HepG2 (cell line): ENCODE data around the gene EGFL8. TPM values are rescaled to one million over a fixed set of nuclear protein-coding genes. Genes with fewer than 3 reads are reported as not detected.

Experiments used
- ARID2 ChIP-seq: sonication (generic); formaldehyde crosslinking; IDR thresholded peaks from 2 replicates; pipeline ENCODE4 v1.8.1; 2022; ENCODE audit warnings: mild to moderate bottlenecking, missing genetic modification reagents, borderline replicate concordance
- ATF1 ChIP-seq: IDR thresholded peaks from 2 replicates; pipeline ENCODE4 v1.6.1; 2016; ENCODE audit warnings: mild to moderate bottlenecking, control low read depth
- FOSL2 ChIP-seq: sonication (generic); formaldehyde crosslinking; IDR thresholded peaks from 2 replicates; pipeline ENCODE4 v1.4.0; 2020; ENCODE audit warnings: missing genetic modification reagents
- HMGA1 ChIP-seq: sonication (generic); formaldehyde crosslinking; conservative IDR thresholded peaks from 2 replicates; pipeline ENCODE4 v1.4.0; 2020; ENCODE audit warnings: missing genetic modification reagents
- HOXA5 ChIP-seq: sonication (generic); formaldehyde crosslinking; IDR thresholded peaks from 2 replicates; pipeline ENCODE4 v1.4.0; 2020; ENCODE audit warnings: missing genetic modification reagents
- MYNN ChIP-seq: sonication (generic); formaldehyde crosslinking; IDR thresholded peaks from 2 replicates; pipeline ENCODE4 v1.4.0; 2020; ENCODE audit warnings: mild to moderate bottlenecking, low read depth, missing genetic modification reagents
- NPAS2 ChIP-seq: sonication (generic); formaldehyde crosslinking; IDR thresholded peaks from 2 replicates; pipeline ENCODE4 v1.8.0; 2022; ENCODE audit warnings: mild to moderate bottlenecking, missing genetic modification reagents, borderline replicate concordance
- RARA ChIP-seq: IDR thresholded peaks from 2 replicates; pipeline ENCODE4 v1.6.1; 2016; ENCODE audit warnings: missing genetic modification reagents, missing compliant biosample characterization
- RBM22 ChIP-seq: fragments of 200-400 bp; formaldehyde crosslinking; optimal IDR thresholded peaks from 2 replicates; pipeline ENCODE3; 2017; ENCODE audit warnings: mild to moderate bottlenecking, low read length, moderate library complexity
- REL ChIP-seq: sonication (generic); formaldehyde crosslinking; conservative IDR thresholded peaks from 2 replicates; pipeline ENCODE4 v1.8.0; 2022; ENCODE audit warnings: mild to moderate bottlenecking, missing genetic modification reagents, moderate library complexity
- SSRP1 ChIP-seq: IDR thresholded peaks from 2 replicates; pipeline ENCODE4 v1.6.1; 2016; ENCODE audit warnings: control low read depth
- TARDBP ChIP-seq: sonication (generic); formaldehyde crosslinking; IDR thresholded peaks from 2 replicates; pipeline ENCODE4 v1.8.0; 2022; ENCODE audit warnings: mild to moderate bottlenecking, missing genetic modification reagents
- ZBTB7A ChIP-seq: sonication (generic); formaldehyde crosslinking; IDR thresholded peaks from 2 replicates; pipeline ENCODE4 v1.8.0; 2022; ENCODE audit warnings: mild to moderate bottlenecking, missing genetic modification reagents
- ZKSCAN8 ChIP-seq: IDR thresholded peaks from 2 replicates; pipeline ENCODE4 v1.6.1; 2016; ENCODE audit warnings: borderline replicate concordance, missing genetic modification reagents, missing compliant biosample characterization
- ZNF326 ChIP-seq: sonication (generic); formaldehyde crosslinking; IDR thresholded peaks from 2 replicates; pipeline ENCODE4 v1.4.0; 2020; ENCODE audit warnings: missing genetic modification reagents, borderline replicate concordance
- ZNF33B ChIP-seq: sonication (generic); formaldehyde crosslinking; IDR thresholded peaks from 2 replicates; pipeline ENCODE4 v1.5.1; 2020; ENCODE audit warnings: mild to moderate bottlenecking, missing genetic modification reagents
- ZNF354B ChIP-seq: sonication (generic); formaldehyde crosslinking; IDR thresholded peaks from 2 replicates; pipeline ENCODE4 v1.8.0; 2022; ENCODE audit warnings: mild to moderate bottlenecking, missing genetic modification reagents
- ZNF567 ChIP-seq: sonication (generic); formaldehyde crosslinking; IDR thresholded peaks from 2 replicates; pipeline ENCODE4 v1.8.1; 2023; ENCODE audit warnings: mild to moderate bottlenecking, missing genetic modification reagents, borderline replicate concordance
- ZNF792 ChIP-seq: IDR thresholded peaks from 2 replicates; pipeline ENCODE4 v1.6.1; 2016
- ZSCAN9 ChIP-seq: IDR thresholded peaks from 2 replicates; pipeline ENCODE4 v1.6.1; 2016; ENCODE audit warnings: borderline replicate concordance
- polyA plus RNA-seq, 8 experiments: library from polyadenylated mRNA; depleted of rRNA in 3 of 8; stranded (reverse) in 7 of 8; unstranded in 1 of 8; fragments of >200 nt; fragmentation: Illumina TruSeq in 4 of 8; extraction: Trizol in 4 of 8; gene quantifications; 2 replicates each; pipeline versions ENCODE4 v1.2.1 to v1.2.3, GENCODE V29; 2011 to 2016; ENCODE audit warnings: low read depth in 4 of 8, missing spikeins in 1 of 8, mixed read lengths in 1 of 8; ENCODE audit not compliant: insufficient read depth in 1 of 8
- total RNA-seq, 5 experiments: library from RNA; depleted of rRNA; stranded (reverse); fragments of >200 nt; fragmentation: Illumina TruSeq; extraction: Trizol; gene quantifications; 2 replicates each; pipeline ENCODE4 v1.2.3, GENCODE V29; 2016; ENCODE audit warnings: low read depth in 1 of 5
- TF ChIP-seq, protein P1 (sequence below): sonication (generic); formaldehyde crosslinking; conservative IDR thresholded peaks from 2 replicates; pipeline ENCODE4 v1.4.0; 2020; ENCODE audit warnings: missing genetic modification reagents
- TF ChIP-seq, protein P2 (sequence below): sonication (generic); formaldehyde crosslinking; conservative IDR thresholded peaks from 2 replicates; pipeline ENCODE4 v1.8.0; 2022; ENCODE audit warnings: low read depth, missing genetic modification reagents
- TF ChIP-seq, protein P3 (sequence below): sonication (generic); formaldehyde crosslinking; IDR thresholded peaks from 2 replicates; pipeline ENCODE4 v1.5.0; 2020; ENCODE audit warnings: mild to moderate bottlenecking, missing genetic modification reagents
- TF ChIP-seq, protein P4 (sequence below): sonication (generic); formaldehyde crosslinking; IDR thresholded peaks from 2 replicates; pipeline ENCODE4 v1.8.0; 2022; ENCODE audit warnings: mild to moderate bottlenecking, missing genetic modification reagents, borderline replicate concordance

The EGFL8 gene
- total and polyA plus RNA-seq, 2 of the 13 experiments (the other 11 are each of a cell fraction or from before 2014, with no cell fraction given), result 10.0 to 11.5 TPM

DNA sequence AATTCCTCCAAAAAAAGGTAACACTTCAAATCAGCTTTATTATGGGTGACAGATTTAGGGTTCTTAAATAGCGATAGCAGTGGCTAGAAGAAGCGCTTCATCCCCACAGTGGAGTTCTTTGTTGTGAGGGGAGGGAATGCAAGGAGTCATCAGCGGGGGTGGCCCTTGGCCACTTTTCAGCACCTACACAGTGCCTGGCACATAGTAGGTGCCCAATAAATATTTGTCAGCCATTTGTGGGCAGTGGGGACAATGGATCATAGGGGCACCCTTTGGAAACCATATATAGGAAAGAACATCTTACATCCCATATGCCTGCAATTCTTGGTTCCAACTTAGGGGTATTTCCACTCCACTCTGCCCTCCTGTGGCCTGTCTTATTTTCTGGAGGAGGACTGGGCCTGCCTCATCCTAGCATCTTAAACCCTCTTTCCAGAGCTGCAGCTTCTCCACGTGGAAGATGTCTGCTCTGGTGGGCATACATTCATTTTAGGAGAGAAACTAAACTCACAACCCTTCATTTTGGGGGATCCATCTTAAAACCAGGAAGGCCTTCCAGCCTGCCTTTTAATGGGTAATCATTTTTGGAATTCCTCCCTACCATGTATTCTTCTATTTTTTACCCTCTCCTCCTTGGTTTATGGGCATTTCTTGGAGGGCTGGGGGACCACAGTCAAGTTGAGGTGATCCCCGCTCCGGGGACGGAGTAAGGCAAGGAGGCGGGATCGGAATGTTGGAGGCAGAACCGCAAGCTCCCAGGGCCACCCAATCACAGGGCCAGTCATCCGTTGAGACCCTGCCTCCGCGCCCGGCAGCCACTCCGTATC is 30.6 kb downstream of the EGFL8 start (continued):
- TF ChIP-seq, protein P1, sequence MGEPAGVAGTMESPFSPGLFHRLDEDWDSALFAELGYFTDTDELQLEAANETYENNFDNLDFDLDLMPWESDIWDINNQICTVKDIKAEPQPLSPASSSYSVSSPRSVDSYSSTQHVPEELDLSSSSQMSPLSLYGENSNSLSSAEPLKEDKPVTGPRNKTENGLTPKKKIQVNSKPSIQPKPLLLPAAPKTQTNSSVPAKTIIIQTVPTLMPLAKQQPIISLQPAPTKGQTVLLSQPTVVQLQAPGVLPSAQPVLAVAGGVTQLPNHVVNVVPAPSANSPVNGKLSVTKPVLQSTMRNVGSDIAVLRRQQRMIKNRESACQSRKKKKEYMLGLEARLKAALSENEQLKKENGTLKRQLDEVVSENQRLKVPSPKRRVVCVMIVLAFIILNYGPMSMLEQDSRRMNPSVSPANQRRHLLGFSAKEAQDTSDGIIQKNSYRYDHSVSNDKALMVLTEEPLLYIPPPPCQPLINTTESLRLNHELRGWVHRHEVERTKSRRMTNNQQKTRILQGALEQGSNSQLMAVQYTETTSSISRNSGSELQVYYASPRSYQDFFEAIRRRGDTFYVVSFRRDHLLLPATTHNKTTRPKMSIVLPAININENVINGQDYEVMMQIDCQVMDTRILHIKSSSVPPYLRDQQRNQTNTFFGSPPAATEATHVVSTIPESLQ, result no peak
- TF ChIP-seq, protein P2, sequence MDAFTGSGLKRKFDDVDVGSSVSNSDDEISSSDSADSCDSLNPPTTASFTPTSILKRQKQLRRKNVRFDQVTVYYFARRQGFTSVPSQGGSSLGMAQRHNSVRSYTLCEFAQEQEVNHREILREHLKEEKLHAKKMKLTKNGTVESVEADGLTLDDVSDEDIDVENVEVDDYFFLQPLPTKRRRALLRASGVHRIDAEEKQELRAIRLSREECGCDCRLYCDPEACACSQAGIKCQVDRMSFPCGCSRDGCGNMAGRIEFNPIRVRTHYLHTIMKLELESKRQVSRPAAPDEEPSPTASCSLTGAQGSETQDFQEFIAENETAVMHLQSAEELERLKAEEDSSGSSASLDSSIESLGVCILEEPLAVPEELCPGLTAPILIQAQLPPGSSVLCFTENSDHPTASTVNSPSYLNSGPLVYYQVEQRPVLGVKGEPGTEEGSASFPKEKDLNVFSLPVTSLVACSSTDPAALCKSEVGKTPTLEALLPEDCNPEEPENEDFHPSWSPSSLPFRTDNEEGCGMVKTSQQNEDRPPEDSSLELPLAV (CRISPR knock-in tag), result no peak
- TF ChIP-seq TARDBP (CRISPR knock-in tag) (peak; percentile 46; the same call in 1 of the 2 replicates), ZNF326 (CRISPR knock-in tag) (no peak), NPAS2 (no peak), HOXA5 (CRISPR knock-in tag) (no peak), FOSL2 (CRISPR knock-in tag) (no peak), ZSCAN9 (CRISPR knock-in tag) (no peak; the same call in 1 of the 2 replicates), ZKSCAN8 (CRISPR knock-in tag) (no peak), ZBTB7A (CRISPR knock-in tag) (no peak), HMGA1 (CRISPR knock-in tag) (no peak), ZNF33B (CRISPR knock-in tag) (no peak; the same call in none of the 2 replicates), ATF1 (peak; percentile 44; the same call in 1 of the 2 replicates), ZNF354B (CRISPR knock-in tag) (peak; percentile 76; the same call in 1 of the 2 replicates), ARID2 (CRISPR knock-in tag) (peak; percentile 84), ZNF792 (CRISPR knock-in tag) (no peak), SSRP1 (peak; percentile 52; the same call in 1 of the 2 replicates), RBM22 (no peak), ZNF567 (CRISPR knock-in tag) (no peak; the same call in 1 of the 2 replicates), RARA (no peak), MYNN (CRISPR knock-in tag) (0 out of 2 replicates have a peak, but pooled peaks have one; percentile 17), REL (CRISPR knock-in tag) (no peak)
- TF ChIP-seq, protein P3, sequence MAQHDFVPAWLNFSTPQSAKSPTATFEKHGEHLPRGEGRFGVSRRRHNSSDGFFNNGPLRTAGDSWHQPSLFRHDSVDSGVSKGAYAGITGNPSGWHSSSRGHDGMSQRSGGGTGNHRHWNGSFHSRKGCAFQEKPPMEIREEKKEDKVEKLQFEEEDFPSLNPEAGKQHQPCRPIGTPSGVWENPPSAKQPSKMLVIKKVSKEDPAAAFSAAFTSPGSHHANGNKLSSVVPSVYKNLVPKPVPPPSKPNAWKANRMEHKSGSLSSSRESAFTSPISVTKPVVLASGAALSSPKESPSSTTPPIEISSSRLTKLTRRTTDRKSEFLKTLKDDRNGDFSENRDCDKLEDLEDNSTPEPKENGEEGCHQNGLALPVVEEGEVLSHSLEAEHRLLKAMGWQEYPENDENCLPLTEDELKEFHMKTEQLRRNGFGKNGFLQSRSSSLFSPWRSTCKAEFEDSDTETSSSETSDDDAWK, result no peak
- TF ChIP-seq, protein P4, sequence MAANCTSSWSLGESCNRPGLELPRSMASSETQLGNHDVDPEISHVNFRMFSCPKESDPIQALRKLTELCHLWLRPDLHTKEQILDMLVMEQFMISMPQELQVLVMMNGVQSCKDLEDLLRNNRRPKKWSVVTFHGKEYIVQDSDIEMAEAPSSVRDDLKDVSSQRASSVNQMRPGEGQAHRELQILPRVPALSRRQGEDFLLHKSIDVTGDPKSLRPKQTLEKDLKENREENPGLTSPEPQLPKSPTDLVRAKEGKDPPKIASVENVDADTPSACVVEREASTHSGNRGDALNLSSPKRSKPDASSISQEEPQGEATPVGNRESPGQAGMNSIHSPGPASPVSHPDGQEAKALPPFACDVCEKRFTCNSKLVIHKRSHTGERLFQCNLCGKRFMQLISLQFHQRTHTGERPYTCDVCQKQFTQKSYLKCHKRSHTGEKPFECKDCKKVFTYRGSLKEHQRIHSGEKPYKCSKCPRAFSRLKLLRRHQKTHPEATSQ, result 0 out of 2 replicates have a peak, but pooled peaks have one; percentile 41
